ENCODE data around the gene HERPUD2.
"Not testable (repeated sequence)": the region's sequence is repeated elsewhere in the genome, so short reads cannot be mapped to it uniquely, and the experiment has no call there.

HERPUD2 gene

GRCh38 chr7:35599061-35599460, 95.9 kb downstream of the HERPUD2 start:
- DNase-seq = no peak

GRCh38 chr7:35596061-35596460, 98.9 kb downstream of the HERPUD2 start:
- DNase-seq = no peak

DNA sequence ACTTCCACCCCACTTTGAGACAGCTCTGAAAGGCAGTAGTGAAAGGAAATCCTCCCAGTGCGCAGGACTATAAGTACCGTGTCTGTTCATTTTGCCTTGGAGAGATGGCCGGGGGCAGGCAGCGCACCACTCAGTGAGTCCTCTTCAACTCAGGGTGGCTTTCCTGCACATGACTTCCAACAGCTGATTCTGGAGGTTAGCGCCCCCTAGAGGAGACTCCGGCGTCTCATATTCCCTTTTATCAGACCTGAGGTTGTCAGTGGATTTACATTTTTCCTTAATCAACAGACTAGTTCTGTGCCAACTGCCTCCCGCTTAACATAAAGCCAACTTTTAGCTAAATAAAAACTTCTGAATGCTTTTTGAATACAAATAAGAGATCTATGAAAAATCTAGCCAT, 101.0 kb downstream of the HERPUD2 start:
- no peak for DNase-seq

GRCh38 chr7:35588647-35589046, 106.3 kb downstream of the HERPUD2 start:
- DNase-seq = no peak

DNA sequence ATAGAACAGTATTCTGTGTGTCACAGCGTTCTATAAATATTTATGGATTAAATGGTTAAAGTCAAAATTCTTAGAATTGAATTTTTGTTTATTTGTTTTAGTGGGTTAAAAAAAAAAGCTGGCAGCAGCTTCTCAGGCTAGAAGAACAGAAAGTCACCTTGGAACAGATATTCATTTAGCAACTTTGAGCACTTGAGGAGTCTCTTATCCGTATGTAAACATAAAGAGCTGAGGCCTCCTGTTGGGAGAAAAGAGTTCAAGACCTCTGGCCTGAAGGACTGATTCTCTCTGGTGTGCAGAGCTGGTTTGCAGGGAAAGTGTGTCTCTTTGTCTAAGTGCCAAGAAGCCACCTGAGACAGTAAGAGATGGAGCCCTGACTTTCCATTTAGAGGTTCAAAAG, 109.9 kb downstream of the HERPUD2 start:
- no peak for DNase-seq

- not testable (repeated sequence) for DNase-seq
Measured at GRCh38 chr7:35584533-35584932, 110.4 kb downstream of the HERPUD2 start.

Data from COR-L47 (cell line).